Astrocyte of the hippocampus (primary cell): Measurements from ENCODE around the gene STUM.
"Not testable (repeated sequence)": the region's sequence is repeated elsewhere in the genome, so short reads cannot be mapped to it uniquely, and the experiment has no call there.

Experiments
- DNase-seq: peaks from one replicate; pipeline ENCODE4 v3.0.0; 2011; ENCODE audit warnings: low read depth, low spot score

The STUM gene

GRCh38 chr1:226638608-226639007 lies 90.0 kb downstream of the STUM start:
- DNase-seq, result no peak

DNA sequence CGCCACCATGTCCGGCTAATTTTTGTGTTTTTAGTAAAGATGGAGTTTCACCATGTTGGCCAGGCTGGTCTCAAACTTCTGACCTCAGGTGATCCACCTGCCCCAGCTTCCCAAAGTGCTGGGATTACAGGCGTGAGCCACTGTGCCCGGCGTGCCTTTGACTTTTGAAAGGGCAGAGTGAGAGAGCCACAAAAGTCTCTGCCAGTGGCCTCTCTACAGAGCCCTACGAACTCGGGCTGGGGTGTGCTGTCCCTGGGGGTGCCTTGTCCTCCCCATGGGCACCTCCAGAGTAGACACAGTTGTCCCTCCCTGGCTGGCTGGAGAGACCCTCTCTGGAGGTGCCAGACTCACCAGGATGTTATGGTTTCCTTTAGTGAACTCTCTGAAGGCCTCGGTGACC lies 90.6 kb downstream of the STUM start:
- not testable (repeated sequence) for DNase-seq

GRCh38 chr1:226639631-226640061 lies 91.1 kb downstream of the STUM start:
- no peak for DNase-seq

GRCh38 chr1:226640321-226641136 lies 92.0 kb downstream of the STUM start:
- no peak for DNase-seq

- no peak for DNase-seq
Measured at GRCh38 chr1:226641671-226642231, 93.2 kb downstream of the STUM start.

- DNase-seq, result no peak
Measured at GRCh38 chr1:226642421-226642820, 93.9 kb downstream of the STUM start.

- peak; percentile 83 for DNase-seq
Measured at GRCh38 chr1:226643177-226643576, 94.6 kb downstream of the STUM start.

GRCh38 chr1:226643611-226644540 lies 95.3 kb downstream of the STUM start:
- DNase-seq, result no peak

DNA sequence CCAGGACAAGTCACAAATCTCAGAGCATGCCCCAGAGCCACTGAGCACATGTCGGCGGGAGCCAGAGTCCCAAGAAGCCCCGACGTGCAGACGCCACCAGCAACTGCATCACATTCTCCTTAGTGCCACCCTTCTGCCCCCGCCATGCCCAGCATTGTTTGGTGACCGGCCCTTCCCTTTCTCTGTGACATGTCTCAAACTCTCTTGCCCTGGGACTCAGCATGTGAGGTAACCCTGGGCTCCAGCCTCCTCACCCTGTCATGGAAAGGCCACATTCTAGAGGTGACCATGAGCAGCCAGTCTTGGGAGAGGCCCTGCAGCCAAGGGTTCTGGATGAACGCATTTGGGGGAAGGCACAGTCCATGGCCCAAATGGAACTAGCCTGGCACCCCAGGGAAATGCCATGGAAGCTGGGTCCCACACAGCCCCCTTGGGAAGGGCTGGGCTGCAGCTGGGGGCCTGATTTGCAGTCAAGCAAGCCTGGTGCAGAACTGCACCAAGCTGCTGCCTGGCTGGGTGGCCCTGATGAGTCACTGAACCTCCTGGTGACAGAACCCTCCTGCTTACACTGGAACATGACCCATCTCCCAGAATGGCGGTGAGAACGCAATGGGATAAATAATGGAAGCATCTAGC lies 96.1 kb downstream of the STUM start:
- DNase-seq, result no peak

- no peak for DNase-seq
Measured at GRCh38 chr1:226645279-226645976, 96.9 kb downstream of the STUM start.

- no peak for DNase-seq
Measured at GRCh38 chr1:226646026-226646869, 97.7 kb downstream of the STUM start.

DNA sequence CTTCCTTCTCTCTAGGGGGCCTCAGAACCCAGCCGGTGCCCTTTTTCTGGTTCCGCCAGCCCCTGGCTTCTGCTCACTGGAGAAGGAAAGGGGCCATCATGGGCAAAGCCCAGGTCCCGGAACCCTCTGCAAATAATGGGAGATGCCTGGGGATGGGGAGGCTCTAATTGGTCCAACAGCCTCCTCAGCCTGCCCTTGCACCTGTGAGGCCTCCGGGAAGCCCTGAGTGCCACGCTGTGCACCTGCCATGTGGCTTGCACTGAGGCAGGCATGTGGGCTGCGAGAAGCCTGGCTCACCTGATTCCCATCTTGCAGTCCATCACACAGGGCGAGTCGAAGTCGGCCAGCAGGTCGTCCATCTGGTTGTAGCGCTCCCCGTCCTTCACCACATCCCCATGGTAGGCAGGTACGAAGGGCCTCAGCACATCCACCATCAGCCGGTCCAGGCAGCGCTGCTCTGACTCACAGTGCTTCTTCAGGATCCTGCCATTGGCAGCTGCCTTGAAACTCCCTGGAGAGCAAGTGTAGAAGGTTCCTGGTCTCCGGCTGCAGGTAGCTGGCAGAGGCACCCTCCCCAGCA lies 98.4 kb downstream of the STUM start:
- DNase-seq, result no peak

GRCh38 chr1:226647719-226648118 lies 99.2 kb downstream of the STUM start:
- no peak for DNase-seq

GRCh38 chr1:226648421-226648820 lies 99.9 kb downstream of the STUM start:
- DNase-seq, result no peak

GRCh38 chr1:226649244-226649643 lies 100.7 kb downstream of the STUM start:
- no peak for DNase-seq

GRCh38 chr1:226649780-226650179 lies 101.2 kb downstream of the STUM start:
- DNase-seq, result no peak

GRCh38 chr1:226650236-226650841 lies 101.8 kb downstream of the STUM start:
- no peak for DNase-seq

- DNase-seq, result no peak
Measured at GRCh38 chr1:226651041-226651731, 102.6 kb downstream of the STUM start.

- DNase-seq, result no peak
Measured at GRCh38 chr1:226651732-226652105, 103.2 kb downstream of the STUM start.
